HG03196 (cell line): ENCODE results near the gene UBN1.

Experiments
- ATAC-seq: cut with Tn5 transposase; IDR thresholded peaks from one replicate; pipeline ENCODE4 v1.9.1; 2021; ENCODE audit not compliant: unreplicated experiment

Gene UBN1

GRCh38 chr16:4859900-4860255 is 12.6 kb downstream of the UBN1 start:
- ATAC-seq = no peak

- no peak for ATAC-seq
Observed at GRCh38 chr16:4860727-4861342, 13.6 kb downstream of the UBN1 start.

DNA sequence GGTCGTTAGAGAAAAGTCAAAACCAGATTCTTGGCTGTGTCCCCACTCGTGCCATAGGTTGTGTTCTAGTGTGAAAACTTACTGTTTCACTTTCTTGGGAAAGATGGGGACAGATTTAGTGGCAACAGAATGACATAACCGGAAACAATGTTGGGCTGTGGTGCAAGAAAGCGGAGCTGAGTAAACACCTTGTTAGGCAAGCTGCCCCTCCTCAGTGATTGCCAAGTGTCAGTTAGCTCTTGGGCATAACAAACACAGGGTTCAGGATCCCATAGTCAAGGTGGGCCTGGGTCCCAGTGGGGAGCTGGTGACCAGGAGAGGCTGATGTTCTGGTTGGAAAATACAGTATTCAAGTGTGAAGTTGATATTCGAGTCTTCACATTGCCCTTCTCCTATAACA is 15.4 kb downstream of the UBN1 start:
- ATAC-seq = no peak

DNA sequence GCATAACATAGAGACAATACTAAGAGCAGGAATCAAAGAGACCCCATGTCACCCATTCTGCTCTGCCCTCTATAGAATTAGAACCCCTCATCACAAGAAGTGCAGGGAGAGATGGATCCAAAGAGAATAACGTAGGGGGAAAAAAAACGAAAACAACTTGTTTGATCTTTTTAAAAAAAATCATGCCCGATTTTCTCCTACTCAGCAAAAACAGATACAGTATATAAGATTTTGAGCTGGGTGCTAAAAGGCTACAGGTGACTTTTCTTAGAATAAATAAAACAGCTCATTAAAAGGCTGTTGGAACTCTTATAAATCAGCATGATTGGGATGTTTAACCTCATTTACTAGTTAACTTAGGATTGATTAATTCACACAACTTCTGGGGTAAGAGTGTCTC is 17.4 kb downstream of the UBN1 start:
- no peak for ATAC-seq

- ATAC-seq = no peak
Observed at GRCh38 chr16:4865231-4865860, 18.1 kb downstream of the UBN1 start.

DNA sequence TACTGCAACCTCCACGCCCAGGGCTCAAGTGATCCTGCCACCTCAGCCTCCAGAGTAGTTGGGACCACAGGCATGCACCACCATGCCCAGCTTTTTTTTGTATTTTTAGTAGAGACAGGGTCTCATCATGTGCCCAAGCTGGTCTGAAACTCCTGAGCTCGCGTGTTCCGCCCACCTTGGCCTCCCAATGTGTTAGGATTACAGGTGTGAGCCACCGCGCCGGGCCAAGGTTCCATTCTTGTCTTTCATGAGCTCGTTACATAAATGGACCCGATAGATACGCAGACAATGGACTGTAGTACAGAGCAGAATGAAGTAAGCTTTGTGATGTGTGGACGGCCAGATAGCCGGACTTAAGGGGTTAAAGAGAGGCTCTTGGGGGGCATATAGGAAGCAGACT is 19.3 kb downstream of the UBN1 start:
- no peak for ATAC-seq

DNA sequence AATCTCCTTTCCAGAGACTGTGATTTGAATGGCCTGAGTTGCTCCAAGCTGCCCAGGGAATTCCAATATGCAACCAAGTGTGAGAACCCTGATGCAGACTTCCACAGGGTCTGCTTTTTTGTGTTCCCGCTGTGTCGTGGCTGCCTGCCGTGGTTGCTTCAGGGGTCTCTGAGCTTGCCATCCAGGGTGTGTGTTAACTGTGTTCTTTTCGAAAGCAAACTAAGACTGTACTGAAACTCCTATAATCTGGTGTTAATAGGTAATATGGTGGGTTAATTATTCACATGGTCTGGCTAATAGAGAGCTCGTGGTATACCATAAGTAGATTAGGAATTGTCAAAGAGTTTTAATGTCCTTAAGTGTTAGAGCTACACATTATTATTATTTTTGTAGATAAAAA is 20.7 kb downstream of the UBN1 start:
- ATAC-seq = no peak

DNA sequence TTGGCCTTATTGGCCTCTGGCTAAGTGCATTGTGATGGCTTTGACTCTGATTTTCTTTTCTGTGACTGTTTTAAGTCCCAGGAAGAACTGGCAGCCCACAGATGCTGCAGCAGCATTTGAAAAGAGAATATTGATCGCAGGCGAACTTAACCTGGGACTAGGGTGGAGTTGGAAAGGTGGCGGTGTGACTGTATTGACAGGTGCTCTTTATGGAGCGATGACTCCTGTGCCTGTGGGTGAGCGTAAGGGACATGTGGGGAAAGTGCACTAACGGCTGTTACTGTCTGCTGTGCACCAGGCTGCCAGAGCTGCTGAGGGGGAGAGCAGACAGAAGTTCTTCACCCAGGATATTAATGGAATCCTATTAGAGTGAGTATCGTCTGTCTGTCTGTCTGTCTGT is 21.3 kb downstream of the UBN1 start:
- ATAC-seq = no peak

GRCh38 chr16:4869147-4869805 is 22.0 kb downstream of the UBN1 start:
- no peak for ATAC-seq

DNA sequence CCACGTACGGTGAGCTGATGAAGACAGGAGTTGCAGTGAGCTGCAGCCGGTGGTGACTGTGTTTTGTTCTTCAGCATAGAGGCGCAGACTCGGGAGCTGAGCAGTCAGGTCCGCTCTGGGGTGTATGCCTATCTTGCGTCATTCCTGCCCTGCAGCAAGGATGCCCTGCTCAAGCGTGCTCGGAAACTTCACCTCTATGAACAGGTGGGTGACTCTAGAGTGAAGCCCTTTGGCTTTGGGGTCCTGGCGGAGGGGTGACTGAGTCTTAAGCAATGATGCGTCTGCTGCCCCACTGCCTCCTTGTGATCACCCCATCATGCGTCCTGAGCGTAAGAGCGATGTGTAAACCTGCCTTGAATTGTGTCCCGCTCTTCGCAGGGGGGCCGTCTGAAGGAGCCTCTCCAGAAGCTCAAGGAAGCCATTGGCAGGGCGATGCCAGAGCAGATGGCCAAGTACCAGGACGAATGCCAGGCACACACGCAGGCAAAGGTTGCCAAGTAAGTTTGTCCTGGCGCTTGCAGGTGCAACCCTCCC is 22.9 kb downstream of the UBN1 start:
- ATAC-seq = no peak

DNA sequence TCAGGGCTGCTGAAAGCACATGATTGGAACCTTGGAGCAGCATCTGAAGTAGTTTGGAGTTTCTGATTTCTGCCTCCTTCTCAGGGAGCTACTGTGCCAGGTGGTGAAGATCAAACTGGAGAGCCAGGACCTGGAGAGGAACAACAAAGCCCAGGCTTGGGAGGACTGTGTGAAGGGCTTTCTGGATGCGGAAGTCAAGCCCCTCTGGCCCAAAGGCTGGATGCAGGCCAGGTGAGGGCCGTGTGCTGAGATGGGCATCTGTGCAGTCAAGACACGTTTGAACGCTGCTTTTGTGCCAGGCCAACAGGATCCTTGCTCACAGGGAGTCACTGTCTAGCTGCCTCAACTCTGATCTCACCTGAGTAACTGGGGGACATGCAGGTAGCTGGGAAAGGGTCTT is 23.8 kb downstream of the UBN1 start:
- ATAC-seq = no peak

DNA sequence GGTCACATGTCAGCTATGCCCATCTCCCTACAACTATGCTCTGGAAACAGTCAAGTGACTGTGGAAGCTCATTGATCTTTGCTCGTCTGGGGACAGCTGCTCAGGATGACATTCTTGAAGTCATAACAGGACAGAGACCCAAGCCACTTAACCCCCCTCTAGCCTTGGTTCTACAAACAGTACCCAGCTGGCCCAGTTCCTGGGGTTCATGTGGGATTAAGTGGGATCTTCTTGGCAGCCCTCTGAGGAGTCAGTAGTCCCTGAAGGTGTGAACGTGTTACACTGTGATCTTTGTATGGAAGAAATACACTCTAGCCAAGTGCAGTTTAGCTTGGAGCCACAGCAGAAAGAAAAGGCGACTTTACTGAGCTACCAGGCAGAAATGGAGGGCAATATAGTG is 25.8 kb downstream of the UBN1 start:
- ATAC-seq = no peak

DNA sequence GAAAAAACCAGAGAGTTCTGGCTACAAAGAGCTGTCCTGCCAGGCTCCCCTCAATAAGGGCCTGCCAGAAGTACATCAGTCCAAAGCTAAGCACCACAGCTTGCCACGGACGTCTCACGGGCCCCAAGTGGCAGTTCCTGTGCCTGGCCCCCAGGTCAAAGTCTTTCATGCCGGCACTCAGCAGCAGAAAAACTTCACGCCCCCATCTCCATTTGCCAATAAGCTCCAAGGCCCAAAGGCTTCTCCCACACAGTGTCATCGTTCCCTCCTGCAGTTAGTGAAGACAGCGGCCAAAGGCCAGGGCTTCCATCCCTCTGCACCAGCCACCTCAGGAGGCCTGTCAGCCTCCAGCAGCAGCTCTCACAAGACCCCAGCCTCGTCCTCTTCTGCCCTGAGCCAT is 27.4 kb downstream of the UBN1 start:
- no peak for ATAC-seq

DNA sequence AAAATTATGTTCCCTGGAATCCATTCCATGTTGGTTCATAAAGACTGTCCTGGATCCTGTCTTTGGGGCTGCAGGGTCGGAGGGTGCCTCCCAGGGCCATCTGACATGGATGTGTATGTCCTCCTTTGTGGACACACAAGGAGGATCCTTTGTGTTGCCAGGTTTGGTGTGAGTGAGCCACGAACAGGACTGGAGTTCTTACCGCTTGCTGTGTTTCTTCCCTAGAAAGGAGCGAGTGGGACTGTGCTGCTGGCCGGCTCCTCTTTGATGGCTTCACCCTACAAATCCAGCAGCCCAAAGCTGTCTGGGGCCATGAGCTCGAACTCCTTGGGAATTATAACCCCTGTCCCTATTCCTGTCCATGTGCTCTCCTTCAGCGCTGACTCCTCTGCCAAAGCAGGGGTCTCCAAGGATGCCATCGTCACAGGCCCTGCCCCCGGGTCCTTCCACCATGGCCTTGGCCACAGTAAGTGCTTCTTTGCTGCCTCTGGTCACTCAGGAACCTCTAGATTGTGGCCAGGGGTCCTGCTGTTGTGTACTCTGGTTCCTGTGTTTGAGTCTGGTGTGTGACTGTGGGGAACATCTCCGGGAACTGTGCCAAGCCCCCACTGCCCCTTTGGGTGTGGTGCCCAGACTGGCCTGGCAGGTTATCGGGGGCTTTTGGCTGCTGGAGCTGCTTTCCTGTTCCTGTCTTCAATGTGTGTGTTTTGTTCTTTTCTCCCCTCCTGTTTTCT is 29.5 kb downstream of the UBN1 start:
- ATAC-seq = no peak

DNA sequence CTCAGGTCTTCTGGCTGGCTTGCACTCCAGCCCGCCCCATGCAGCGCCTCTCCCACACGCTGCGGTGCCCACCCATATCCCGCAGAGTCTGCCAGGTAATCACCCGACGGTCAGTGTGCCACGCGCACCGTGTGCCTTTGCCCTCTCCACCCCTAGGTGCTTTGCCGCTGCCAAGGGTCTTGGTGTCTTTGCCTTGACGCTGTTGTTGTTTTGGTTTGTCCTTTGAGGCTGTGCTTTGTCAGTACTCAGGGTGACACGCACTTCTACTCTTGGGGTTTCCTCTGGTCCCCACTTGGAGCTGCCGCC is 30.1 kb downstream of the UBN1 start:
- no peak for ATAC-seq

- no peak for ATAC-seq
Observed at GRCh38 chr16:4879049-4879448, 31.8 kb downstream of the UBN1 start.

DNA sequence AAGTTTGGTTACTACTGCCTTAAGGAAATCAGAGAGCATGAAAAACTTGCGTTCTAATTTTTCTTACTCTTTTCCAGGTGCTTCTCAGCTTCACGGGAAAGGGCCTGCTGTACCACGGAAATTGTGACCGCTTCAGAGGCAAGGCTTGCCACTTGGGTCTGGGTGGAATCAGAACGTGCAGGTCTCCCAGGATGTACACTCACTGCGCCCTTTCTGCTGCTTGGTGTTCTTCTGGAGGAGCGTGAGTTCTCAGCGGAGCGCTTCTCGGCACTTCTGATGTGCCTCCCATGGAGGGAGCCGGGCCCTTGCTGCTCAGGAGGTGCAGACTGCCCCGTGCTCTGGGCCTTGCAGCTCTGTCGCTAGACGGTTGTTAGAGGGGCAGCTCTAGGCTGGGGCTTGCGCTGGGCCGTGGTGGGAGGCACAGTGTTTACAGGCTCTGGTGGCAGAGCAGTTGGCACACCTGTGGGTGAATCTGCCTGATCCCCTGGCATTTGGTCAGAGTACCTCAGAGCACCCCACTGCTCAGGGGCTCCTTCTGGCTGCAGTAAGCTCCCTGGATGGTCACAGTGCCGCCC is 32.8 kb downstream of the UBN1 start:
- no peak for ATAC-seq

GRCh38 chr16:4882000-4882632 is 34.8 kb downstream of the UBN1 start:
- no peak for ATAC-seq

DNA sequence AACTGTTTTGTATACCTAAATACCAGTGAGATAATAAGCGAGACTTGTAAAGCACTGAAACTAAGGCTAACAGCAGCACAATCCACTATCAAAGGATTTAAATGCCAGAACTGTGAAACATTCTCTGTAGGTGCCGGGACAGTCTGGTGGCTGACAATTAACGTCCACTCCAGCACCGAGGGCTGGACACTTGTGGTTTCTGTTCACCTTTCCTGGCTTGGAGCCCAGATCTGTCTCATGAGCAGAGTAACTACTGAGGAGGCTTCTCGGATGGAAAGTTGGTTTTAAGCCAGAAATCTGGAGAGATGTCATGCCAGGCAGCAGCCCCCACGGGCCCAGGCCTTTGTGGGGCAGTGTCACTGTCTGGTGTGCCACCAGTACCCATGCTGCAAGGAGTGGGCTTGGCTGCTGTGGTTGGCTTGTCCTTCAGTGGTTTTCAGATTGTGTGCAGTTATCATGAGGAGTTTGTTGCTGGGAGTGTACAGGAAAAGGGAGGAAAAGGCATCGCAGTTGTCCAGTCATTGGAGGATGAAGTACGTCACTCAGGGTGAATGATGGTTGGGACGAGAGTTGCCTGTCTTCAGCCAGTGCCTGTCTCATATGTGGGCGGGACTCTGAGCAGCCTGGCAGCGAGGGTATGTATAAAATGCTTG is 35.5 kb downstream of the UBN1 start:
- no peak for ATAC-seq

DNA sequence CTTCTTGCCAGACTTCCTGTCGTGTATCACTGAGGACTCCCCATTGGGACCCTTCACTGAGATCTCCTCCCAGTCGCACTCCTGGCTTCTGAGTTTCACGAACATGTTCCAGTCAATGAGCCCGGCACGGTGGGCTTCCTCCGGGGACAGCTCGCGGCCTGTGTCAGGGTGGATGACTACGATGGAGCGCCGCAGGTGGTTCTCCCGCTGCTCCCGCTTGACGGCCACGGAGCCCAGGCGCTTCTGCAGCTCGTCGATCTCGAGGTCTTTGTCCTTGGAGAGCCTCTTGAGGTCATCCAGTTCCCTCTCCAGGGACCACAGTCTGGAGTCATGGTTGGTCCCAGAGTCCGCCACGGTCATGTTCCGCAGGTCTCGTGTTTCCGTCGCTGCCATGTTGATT is 36.2 kb downstream of the UBN1 start:
- no peak for ATAC-seq

DNA sequence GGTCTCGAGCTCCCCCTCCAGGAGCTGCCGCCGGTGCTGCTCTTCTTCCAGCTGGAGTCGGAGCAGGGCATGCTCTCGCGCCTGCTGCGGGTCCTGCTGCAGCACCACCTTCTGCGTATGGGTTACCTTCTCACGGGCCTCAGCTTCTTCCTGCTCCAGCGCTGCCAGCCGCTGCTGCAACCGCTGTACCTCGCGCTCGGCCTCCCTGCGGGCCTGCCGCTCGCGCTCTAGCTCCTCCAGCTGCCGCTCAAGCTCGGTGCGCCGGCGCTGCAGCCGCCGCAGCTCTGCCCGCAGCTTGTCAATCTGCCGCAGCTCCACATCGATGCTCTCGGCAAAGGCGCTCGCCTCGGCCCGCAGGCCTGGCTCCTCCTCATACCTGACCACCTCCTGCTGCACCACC is 36.9 kb downstream of the UBN1 start:
- no peak for ATAC-seq
